B cell (primary cell): ENCODE results near the gene ADAMTS13.

Experiments used
- CTCF ChIP-seq: fragments of 200-600 bp; IDR thresholded peaks from one replicate; pipeline ENCODE4 v1.8.0; 2022; ENCODE audit warnings: antibody characterized with exemption, mild to moderate bottlenecking
- EZH2 ChIP-seq: IDR thresholded peaks from 2 replicates; pipeline ENCODE4 v1.6.1; 2012; ENCODE audit warnings: borderline replicate concordance, low read depth, mild to moderate bottlenecking, moderate library complexity, low read length; ENCODE audit not compliant: insufficient read depth, poor library complexity, severe bottlenecking

DNA sequence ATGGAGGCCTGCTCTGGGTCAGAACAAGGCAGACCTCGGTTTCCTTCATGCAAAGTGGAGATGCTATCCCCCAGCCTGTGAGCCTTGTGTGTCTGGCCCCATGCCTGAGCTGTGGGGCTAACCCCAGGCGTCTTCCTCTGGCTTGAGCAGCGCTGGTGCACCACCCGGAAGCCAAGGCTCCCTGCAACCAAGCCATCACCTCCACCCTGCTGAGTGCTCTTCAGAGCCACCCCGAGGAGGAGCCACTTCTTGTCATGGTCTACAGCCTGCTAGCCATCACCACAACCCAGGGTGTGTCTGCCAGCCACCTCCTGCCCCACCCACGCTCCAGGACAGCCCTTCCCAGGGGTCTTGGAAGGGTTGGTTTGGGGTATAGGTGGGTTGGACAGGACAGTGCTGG lies 20.6 kb upstream of the ADAMTS13 start:
- TF ChIP-seq CTCF (no peak), EZH2 (no peak)
